T-helper 1 cell treated with Interleukin-12 subunit alpha and Interleukin-12 subunit beta and Interleukin-4 antibody, amounts not matched to agents 30 μg/mL and 1 μg/mL, for 36 hours (primary cell): ENCODE results near the gene CDT1.

ENCODE experiments used
- H3K27ac Mint-ChIP-seq: one replicate; pipeline ENCODE4 v1.8.0; 2021; ENCODE audit warnings: mild to moderate bottlenecking, mixed read lengths
- H3K27me3 Mint-ChIP-seq: one replicate; pipeline ENCODE4 v1.8.0; 2021; ENCODE audit warnings: low read depth, mixed read lengths
- H3K36me3 Mint-ChIP-seq: one replicate; pipeline ENCODE4 v1.8.0; 2021; ENCODE audit warnings: low read depth, mixed read lengths
- H3K4me1 Mint-ChIP-seq: one replicate; pipeline ENCODE4 v1.8.0; 2021; ENCODE audit warnings: low read depth, mixed read lengths
- H3K4me3 Mint-ChIP-seq: one replicate; pipeline ENCODE4 v1.8.0; 2021; ENCODE audit warnings: mild to moderate bottlenecking, moderate library complexity, mixed read lengths
- H3K9me3 Mint-ChIP-seq: one replicate; pipeline ENCODE4 v1.8.0; 2021; ENCODE audit warnings: mixed read lengths

CDT1 gene

DNA sequence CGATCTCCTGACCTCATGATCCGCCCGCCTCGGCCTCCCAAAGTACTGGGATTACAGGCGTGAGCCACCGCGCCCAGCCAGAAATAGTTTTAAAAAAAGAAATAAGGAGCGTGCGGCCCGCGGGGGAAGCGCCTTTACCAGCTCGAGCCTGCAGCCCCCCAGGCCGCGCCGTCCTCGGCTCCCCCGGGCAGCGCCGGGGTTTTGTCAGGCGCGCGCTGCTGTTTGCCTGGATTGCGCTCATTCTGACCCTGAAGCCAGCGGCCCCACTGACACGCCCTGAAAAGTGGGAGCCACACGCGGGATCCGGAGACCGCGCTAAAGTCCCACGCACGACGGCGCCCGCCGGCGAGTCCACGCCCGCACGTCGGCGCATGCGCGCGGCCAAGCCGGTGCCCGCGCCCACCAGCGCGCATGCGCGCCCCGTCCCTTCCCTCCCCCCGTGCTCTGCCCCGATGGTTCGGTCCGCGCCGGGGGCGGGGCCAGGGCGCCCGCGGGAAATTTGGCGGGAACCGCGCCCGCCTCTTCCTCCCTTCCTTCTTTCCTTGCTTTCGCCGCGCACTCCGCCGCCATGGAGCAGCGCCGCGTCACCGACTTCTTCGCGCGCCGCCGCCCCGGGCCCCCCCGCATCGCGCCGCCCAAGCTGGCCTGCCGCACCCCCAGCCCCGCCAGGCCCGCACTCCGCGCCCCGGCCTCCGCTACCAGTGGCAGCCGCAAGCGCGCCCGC lies at the start of gene CDT1:
Gene CDT1 (plus strand): TSS at position 526 of the 724 bp plus-strand sequence. CDS start 43 bp downstream, at position 569.
- H3K4me3 Mint-ChIP-seq: peak within 1 kb of the TSS; percentile 80
- peaks cover 10% of the 10 kb centered on the region for H3K4me1 Mint-ChIP-seq
- peaks cover 10% of the 10 kb centered on the region for H3K36me3 Mint-ChIP-seq
- no peaks in the 10 kb centered on the region for H3K27me3 Mint-ChIP-seq
- peak within 1 kb of the TSS; percentile 85 for H3K27ac Mint-ChIP-seq
- H3K9me3 Mint-ChIP-seq: no peaks in the 10 kb centered on the region

DNA sequence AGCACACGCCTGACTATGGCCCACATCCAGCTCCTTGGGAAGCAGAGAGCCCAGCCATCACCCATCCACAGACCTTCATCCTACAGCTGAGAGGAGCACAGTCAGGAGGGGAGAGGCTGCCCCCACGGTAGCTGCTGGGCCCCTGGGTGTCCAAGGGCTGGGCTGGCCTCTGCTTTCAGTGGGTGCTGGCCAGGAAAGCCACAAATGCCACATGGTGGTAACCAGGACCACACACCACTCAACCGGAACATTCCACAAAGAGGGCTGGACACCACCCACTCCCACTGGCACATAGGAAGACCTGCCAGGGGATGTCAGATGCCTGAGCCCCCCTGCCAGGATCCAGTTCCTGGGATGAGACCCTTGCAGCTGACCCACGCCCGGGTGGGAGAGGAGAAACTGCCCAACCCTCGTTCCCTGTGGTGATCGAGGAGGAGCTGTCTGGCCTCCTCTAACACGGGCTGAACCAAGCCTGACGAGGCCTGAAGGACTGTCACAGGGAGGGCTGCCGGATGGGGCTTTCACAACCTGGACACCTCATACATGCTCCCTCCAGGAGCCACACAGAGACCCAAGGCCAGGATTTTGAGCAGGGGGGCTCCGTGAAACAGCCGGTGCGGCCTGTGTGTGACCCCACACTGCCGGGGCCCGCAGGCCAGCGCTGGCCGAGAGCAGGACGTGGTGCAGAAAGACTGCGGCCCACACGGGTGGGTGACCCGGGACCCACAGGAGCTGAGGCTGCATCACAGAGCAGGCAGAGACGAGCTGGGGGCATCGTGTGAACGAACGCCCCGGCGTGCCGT lies 49.3 kb upstream of the CDT1 start:
- no peaks in the 10 kb centered on the region for H3K9me3 Mint-ChIP-seq
- no peak overlapping the region for H3K27ac Mint-ChIP-seq
- no peak overlapping the region for H3K4me3 Mint-ChIP-seq

GRCh38 chr16:88754912-88755744 lies 48.5 kb upstream of the CDT1 start:
- no peaks in the 10 kb centered on the region for H3K36me3 Mint-ChIP-seq
- H3K9me3 Mint-ChIP-seq: no peaks in the 10 kb centered on the region
- H3K4me3 Mint-ChIP-seq: no peak overlapping the region
- H3K27ac Mint-ChIP-seq: no peak overlapping the region
- no peaks in the 10 kb centered on the region for H3K27me3 Mint-ChIP-seq
- peaks cover 9% of the 10 kb centered on the region for H3K4me1 Mint-ChIP-seq

More for the DNA sequence above, 49.3 kb upstream of the CDT1 start:
- Mint-ChIP-seq H3K4me1 (peaks cover 6% of the 10 kb centered on the region), H3K27me3 (no peaks in the 10 kb centered on the region), H3K36me3 (no peaks in the 10 kb centered on the region)

DNA sequence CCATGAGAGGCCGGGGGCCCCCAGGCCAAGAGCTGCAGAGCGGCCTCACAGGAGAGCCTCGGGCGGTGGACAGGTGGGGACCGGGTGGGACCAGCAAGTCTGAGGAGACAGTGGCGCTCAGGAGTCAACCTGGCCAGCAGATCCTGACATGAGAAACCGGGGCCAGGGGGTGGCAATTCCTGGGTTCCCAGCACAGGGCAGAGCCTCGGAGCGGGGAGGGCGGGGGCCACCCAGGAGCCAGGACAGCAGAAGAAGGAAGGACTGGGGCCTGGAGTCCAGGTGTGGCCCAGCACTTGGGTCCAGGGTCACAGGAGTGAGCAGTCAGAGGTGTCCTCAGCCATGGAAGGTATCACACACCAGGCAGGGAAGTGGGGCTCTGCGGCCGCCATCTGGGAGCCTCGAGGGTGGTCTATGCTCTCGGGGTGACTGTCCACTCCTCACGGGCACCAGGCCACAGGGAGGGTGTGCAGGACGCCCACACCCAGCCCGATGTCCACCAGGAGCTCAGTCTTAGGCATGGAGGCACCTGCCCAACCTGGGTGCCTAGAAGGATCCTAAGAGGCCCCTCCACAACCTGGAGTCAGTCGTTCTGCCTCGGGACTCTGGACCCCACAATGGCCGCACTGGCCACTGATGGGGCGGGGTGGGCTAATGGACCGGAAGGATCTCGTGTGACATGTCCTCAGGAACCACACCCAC lies 47.7 kb upstream of the CDT1 start:
- Mint-ChIP-seq H3K36me3 (no peaks in the 10 kb centered on the region), H3K27me3 (no peaks in the 10 kb centered on the region), H3K27ac (no peak overlapping the region), H3K4me3 (no peak overlapping the region), H3K4me1 (peaks cover 9% of the 10 kb centered on the region), H3K9me3 (no peaks in the 10 kb centered on the region)

DNA sequence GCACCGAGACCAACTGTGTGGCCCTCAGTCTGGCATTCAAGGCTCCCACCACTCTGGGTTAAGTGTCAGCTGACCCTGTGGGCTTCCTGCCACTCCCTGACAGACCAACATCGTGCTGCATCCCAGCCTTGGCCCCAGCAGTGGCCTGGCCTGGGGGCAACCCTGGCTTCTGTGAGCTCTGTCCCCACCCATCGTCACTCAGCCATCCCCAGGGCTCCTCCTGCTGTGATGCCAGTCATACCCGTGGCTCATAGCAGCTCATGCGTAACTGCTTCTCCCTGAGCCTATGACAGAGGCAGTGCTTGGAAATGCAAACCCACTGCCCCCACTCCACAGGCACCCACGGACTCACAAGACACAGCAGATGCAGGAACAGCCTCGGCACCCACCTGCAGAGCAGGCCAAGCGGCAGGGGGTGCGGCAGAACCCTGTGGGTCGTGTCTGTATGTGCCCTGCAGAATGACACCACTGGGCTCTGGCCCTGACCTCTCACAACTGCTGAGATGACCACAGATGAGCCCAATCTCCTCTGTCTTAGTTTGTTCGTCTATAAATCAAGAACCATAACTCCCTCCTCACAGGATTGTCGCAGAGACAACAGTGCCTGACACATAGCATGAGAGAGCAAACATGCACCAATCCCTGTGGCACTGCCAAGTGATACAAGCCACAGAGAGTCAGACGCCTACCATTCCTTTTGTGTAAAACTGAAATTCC lies 45.2 kb upstream of the CDT1 start:
- no peak overlapping the region for H3K27ac Mint-ChIP-seq
- no peaks in the 10 kb centered on the region for H3K9me3 Mint-ChIP-seq
- H3K4me1 Mint-ChIP-seq: peaks cover 9% of the 10 kb centered on the region
- no peaks in the 10 kb centered on the region for H3K27me3 Mint-ChIP-seq
- H3K36me3 Mint-ChIP-seq: no peaks in the 10 kb centered on the region
- no peak overlapping the region for H3K4me3 Mint-ChIP-seq

GRCh38 chr16:88758944-88759244 lies 44.7 kb upstream of the CDT1 start:
- Mint-ChIP-seq H3K27ac (no peak overlapping the region), H3K4me1 (peaks cover 7% of the 10 kb centered on the region), H3K4me3 (no peak overlapping the region), H3K36me3 (no peaks in the 10 kb centered on the region), H3K27me3 (no peaks in the 10 kb centered on the region), H3K9me3 (no peaks in the 10 kb centered on the region)

- H3K27ac Mint-ChIP-seq: peak overlapping the region; percentile 65
- no peaks in the 10 kb centered on the region for H3K27me3 Mint-ChIP-seq
- peak overlapping the region; percentile 25 for H3K4me3 Mint-ChIP-seq
- no peaks in the 10 kb centered on the region for H3K9me3 Mint-ChIP-seq
- H3K36me3 Mint-ChIP-seq: no peaks in the 10 kb centered on the region
- peaks cover 7% of the 10 kb centered on the region for H3K4me1 Mint-ChIP-seq
Measured at GRCh38 chr16:88759245-88759975, 44.2 kb upstream of the CDT1 start.

GRCh38 chr16:88759976-88760350 lies 43.6 kb upstream of the CDT1 start:
- no peaks in the 10 kb centered on the region for H3K27me3 Mint-ChIP-seq
- H3K4me1 Mint-ChIP-seq: peaks cover 7% of the 10 kb centered on the region
- H3K9me3 Mint-ChIP-seq: no peaks in the 10 kb centered on the region
- H3K4me3 Mint-ChIP-seq: no peak overlapping the region
- H3K27ac Mint-ChIP-seq: no peak overlapping the region
- H3K36me3 Mint-ChIP-seq: no peaks in the 10 kb centered on the region

DNA sequence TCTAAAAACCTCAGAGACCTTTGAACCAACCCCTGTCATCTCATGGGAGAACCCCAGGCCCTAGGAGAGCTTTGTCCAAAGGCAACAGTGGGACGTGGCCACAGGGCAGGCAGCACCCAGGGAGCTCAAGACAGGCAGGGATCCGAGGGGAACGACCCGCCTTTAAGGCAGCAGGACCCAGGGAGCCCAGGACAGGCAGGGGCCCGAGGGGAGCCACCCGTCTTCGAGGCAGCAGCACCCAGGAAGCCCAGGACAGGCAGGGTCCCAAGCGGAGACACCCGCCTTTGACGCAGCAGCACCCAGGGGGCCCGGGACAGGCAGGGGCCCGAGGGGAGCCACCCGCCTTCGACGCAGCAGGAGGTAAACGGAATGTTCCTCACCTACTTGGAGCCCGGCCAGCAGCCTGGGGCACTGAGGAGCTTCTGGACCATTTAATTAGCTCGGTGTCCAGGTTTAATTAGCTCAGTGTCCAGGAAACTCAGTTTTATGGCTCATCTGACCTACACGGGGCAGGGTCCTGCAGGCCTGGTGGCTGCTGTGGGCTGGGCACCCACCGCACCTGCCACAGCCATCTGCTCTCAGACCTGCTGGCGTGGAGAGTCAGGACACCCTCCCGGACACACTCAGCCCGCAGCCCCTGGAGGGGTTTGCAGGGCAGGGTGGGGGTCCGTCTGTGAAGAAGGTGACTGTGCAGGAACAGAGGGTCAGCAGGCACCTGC lies 43.0 kb upstream of the CDT1 start:
- Mint-ChIP-seq H3K36me3 (no peaks in the 10 kb centered on the region), H3K4me3 (no peak overlapping the region), H3K9me3 (no peaks in the 10 kb centered on the region), H3K27me3 (no peaks in the 10 kb centered on the region), H3K4me1 (peaks cover 7% of the 10 kb centered on the region), H3K27ac (no peak overlapping the region)

GRCh38 chr16:88761143-88761534 lies 42.5 kb upstream of the CDT1 start:
- H3K27ac Mint-ChIP-seq: no peak overlapping the region
- no peaks in the 10 kb centered on the region for H3K9me3 Mint-ChIP-seq
- H3K4me1 Mint-ChIP-seq: peaks cover 7% of the 10 kb centered on the region
- H3K4me3 Mint-ChIP-seq: no peak overlapping the region
- H3K27me3 Mint-ChIP-seq: no peaks in the 10 kb centered on the region
- H3K36me3 Mint-ChIP-seq: no peaks in the 10 kb centered on the region

- no peak overlapping the region for H3K27ac Mint-ChIP-seq
Measured at GRCh38 chr16:88761830-88762229, 41.8 kb upstream of the CDT1 start.

GRCh38 chr16:88762258-88762870 lies 41.2 kb upstream of the CDT1 start:
- Mint-ChIP-seq H3K9me3 (no peaks in the 10 kb centered on the region), H3K4me3 (no peak overlapping the region), H3K27me3 (no peaks in the 10 kb centered on the region), H3K36me3 (no peaks in the 10 kb centered on the region), H3K27ac (no peak overlapping the region), H3K4me1 (peaks cover 11% of the 10 kb centered on the region)

More at GRCh38 chr16:88761830-88762229, 41.8 kb upstream of the CDT1 start:
- Mint-ChIP-seq H3K4me1 (peaks cover 7% of the 10 kb centered on the region), H3K36me3 (no peaks in the 10 kb centered on the region), H3K4me3 (no peak overlapping the region), H3K9me3 (no peaks in the 10 kb centered on the region), H3K27me3 (no peaks in the 10 kb centered on the region)
